Middle frontal gyrus (tissue), 1 donor: ENCODE results near the gene CSF1.

Experiments
- DNase-seq: peaks from one replicate; pipeline ENCODE4 v3.0.0-alpha.2; 2015; ENCODE audit warnings: low spot score; ENCODE audit errors: extremely low spot score

The CSF1 gene

DNA sequence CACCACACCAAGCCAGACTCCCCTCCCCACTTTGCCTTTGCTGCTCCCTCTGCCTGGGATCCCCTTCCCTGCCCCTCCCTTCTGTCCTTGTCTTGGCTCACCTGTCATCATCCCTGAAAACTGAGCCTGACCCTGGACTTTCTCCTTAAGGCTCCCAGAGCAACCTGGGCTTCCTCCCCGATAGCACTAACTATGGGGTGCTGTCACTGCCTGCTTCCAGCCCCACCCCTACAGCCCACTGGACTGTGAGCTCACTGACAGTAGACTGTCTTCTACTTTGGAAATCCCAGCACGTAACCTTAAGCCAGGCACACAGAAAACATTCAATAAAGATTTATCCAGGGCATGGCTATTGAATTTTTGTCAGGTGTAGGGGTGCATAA is 9.5 kb upstream of the CSF1 start:
- no peak for DNase-seq

DNA sequence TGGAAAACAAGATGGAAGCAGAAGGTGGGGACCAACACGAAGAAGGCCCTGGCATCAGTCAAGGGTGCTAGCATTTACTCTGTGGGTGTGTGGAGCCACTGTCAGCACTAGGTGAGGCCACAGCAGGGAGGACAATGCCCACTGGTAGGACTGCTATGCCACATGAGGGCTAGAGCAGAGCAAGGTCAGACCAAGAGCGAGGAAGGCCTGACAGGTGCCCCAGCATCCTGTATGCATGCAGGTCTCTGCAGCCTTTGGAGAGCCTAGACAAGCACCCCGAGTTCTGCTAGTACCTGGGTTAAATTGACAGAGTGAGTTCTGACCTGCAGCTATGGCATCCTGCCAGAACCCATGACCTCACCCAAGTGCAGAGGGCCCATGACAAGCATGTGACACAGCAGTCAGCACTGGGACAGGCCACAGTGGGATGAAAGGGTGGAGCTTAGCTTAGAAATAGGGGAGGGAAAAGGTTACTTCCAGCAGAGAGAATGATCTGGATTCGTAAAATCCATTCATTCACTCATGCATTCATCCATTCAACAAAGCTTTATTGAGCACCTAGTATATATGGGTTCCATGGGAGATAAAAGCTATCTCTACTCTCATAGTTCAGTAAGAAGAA is 9.0 kb upstream of the CSF1 start:
- no peak for DNase-seq

DNA sequence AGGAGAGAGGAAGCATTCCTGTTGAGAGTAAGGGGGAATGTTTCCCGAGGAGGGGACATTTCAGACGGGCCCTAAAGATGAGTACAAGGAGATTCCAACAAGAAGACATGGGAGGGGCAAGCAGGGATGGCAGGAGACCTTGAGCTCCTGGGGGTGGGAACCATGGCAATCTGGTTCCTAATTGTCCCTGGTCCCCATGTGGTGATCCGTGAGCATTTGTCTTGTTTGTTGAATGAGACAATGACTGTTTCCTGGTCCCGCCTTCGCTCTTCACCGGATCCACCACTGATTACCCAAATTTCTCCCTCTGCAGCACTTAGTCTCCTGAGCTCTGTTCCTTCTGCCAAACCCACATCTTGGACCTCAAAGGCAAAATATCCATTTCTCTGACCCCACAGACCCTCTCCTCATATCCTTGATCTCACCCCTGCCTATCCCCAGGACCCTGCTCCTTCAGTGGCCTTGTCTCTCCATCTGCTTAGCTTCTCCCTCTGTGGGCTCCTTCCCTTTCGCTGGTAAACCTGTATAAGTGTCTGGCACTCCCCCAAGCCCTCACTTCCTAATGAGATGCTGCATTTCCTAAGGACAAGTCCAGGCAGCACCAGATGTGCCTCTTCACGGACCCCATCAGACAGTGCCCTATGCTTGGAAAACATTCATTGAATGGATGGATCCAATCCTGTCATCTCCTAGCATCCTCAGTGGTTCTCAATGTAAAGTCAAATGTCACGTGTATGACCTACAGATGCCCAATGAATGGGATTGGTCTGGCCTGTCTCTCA is 8.3 kb upstream of the CSF1 start:
- no peak for DNase-seq

DNA sequence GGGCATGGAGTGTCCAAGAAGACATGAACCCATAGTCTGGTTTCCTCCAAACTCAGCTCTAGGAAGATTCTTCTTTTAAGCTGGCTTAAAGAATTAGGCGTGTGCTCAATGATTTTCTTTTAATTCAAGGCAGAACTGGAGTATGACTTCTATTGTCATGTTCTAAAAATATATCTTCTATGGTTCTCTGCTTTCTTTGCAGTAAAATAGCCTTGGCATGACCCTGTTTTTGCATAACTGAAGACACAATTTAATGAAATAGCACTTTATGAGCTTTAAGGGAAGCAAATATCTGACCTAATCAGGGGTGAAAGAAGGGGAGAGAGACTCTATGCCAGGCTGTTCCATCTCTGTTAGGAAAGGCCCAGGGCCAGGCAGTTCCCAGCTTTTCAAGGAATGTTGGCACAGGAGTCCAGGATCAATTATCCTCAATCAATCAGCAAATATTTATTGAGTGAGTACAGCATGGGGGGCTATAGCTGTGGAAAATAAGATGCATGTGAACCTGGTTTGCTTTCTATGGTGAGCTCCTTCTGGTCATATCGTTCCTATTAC is 7.2 kb upstream of the CSF1 start:
- DNase-seq: no peak

DNA sequence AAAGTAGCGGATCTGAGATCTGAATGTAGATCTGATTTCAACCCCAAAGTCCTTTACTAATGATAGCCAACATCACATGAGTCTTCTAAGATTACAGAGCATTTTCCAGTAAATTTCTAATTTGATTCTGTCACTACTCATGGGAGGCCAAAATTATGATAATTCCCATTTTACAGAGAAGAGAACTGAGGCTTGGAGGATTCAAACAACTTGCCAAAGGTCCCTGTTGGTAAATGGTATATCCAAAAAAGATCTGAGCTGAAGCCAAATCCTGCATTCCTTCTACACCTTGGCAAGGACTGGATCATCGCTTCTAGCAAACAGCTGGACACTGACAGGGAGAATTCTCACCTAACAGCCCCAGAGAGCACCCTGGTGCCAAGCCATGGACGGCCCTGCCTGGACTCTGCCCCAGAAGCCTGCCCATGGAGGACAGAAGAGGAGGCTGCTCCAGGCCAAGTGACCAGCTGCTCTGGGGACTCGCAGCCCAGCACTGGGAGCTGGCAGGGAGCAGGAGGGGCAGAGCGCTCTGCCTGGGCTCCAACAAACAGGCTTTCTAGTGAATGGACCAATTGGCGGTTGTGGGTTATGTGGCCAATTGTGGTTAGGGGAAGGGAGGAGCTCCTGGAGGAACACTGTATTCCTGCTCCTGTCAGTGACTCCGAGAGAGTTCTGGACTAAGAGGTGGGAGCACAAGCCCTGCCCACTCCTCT is 6.4 kb upstream of the CSF1 start:
- DNase-seq: peak; percentile 42

DNA sequence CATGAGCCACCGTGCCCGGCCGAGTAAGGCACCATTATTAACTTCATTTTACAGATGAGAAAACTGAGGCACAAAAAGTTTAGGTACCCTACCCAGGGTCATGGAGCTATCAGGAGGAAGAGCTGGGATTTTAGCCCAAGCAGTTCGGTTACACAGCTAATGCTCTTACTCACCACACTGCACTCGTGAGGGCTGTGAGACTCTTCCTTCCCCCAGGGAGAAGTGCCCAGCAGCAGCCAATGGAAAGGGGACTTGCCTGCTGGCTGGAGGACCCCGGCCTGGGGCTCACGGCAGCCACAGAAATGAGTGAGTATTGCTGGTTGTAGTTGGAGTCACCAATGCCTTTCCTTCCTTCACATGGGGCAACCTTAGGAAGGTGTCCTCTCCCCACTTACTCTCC is 5.2 kb upstream of the CSF1 start:
- DNase-seq: no peak

DNA sequence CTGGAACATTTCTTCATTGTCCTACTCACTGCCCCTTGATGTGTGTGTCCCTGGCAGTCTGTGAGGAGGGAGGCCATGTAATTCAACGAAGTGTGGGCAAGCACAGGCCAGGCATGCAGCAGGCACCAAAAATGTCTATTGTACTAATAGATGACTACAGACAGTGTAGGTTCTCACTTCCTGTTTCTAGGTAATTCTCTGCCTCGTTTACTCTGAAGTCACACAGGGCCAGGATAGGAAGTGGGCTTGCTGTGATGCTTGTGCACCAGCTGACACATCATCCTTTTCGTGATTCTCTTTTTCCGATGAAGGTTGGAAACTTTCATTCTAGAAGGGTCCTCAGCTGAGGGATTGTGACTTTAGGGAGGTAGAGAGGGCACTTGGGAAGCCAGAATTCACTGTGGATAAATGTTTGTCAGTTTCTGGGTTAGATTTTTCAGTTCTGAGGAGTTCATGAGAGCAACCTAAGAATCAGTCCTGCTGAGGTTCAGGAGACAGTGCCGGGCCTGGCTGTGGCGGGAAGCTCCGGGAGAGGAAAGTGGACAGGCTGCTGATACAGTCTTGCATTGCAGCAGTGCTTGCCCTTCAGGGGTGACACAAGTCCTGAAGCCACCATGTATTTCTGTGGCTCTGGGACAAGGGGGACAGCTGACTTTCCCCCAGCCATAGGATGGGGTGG is 4.3 kb upstream of the CSF1 start:
- no peak for DNase-seq

DNA sequence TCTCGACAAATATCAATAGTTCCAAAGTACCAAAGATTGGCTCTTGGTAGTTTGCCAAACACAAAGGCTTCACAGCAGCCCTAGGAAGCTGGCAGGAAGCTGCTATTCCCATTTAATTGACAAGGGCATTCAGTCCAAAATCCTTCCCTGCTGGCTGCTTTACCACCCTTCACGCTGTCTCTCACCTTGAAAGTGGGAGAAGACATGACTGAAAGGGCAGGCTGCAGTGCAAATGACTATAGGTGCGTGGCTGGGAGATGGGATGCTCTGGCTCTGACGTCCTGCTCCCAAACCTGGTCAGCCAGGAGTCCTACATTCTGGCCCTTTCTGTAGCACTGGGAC is 3.8 kb upstream of the CSF1 start:
- no peak for DNase-seq

DNA sequence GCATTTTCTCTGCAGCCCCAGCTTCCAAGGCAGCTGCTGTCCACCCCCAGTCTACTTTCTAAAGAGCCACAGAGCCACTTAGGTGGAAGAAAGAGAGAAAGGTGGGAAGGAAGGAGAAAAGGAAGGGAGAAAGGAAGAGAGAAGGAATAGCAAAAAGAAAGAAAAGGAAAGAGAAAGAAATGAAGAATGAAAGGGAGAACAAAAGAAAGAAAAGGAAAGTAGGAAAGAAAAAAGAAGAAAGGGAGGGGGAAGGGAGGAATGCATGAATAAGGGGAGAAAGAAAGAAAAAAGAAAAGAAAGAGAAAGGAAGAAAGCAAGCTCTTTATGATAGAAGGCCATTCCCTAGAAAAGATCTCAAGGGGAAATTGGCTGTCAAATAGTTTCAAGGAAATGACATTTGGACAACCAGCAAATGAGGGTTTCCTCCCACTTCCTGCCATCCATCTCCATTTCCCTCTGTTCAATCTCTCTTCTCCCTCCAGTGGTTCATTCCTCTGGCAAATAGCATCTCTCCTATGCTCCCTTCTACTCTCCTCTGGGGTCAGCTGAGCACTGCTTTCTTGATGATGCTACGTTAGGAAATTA is 3.4 kb upstream of the CSF1 start:
- no peak for DNase-seq

DNA sequence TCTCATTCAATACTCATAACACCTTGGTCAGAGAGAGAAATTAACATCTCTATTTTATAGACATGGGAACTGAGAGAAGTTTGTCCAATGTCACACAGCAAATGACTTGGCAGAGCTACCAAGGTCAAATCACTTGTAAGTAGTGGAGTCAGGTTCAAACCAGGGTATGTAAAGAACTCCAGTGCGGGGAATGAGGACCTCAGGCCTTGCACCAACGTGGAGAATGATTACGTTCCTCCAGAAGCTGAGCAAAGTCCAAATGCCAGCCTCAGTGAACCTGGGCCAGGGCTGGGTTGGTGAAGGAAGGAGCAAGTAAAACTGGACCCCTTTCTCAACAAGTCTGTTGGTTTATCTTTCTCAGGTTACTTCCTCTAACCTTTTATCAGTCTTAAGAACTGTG is 1.8 kb upstream of the CSF1 start:
- no peak for DNase-seq

DNA sequence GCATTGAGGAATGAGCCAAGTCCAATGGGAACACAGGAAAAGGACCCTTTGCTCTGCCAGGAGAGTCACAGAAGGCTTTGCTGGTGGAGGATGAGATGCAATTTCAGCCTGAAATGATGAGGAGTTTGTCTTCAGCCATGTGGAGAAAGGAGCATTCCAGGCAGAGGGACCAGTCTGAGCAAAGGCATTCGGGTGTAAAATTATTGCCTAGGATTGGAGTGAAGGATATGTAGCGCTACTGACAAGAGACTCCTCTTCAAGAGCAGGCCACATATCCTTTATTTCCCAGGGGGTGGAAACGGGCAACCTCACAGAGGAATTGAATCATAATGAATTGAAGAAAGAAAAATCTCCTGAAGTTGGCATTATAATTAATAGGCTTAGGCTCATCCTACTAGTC is 1.1 kb upstream of the CSF1 start:
- no peak for DNase-seq

DNA sequence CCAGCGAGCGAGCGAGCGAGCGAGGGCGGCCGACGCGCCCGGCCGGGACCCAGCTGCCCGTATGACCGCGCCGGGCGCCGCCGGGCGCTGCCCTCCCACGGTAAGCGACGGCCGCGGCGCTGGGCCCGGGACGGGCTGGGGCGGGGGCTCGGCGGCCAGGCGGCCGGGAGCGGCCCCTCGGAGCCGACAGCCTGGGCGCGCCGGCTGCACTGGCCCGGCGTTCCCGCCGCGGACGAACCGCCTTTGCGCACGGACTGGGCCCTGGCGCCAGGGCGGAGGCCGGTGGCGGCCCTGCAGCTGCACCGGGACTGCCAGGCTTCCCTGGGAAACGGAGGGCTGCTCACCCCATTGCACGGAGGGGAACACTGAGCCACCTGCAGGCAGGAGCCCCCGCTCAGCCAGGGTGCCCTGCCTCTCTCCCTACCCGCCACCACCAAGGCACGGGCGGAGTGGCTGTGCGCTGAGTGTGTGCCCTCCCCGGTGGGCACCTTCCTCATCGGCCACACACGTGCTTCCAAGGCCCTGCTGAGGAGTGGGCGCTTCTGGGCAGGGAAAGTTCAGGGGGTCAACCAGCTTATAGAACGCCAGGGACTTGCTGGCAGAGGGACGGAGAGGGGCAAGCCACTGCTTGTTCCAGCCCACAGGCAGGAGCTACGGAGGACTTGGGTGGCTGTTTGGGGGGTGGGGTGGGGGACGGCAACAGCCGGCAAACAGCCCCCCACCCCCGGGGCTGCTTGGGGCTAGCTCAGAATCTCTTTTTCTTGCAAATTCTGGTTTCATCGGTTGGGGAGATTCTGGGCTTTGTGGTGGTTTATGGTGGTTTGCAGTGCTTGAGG is 532 bp downstream of the CSF1 start:
- no peak for DNase-seq

DNA sequence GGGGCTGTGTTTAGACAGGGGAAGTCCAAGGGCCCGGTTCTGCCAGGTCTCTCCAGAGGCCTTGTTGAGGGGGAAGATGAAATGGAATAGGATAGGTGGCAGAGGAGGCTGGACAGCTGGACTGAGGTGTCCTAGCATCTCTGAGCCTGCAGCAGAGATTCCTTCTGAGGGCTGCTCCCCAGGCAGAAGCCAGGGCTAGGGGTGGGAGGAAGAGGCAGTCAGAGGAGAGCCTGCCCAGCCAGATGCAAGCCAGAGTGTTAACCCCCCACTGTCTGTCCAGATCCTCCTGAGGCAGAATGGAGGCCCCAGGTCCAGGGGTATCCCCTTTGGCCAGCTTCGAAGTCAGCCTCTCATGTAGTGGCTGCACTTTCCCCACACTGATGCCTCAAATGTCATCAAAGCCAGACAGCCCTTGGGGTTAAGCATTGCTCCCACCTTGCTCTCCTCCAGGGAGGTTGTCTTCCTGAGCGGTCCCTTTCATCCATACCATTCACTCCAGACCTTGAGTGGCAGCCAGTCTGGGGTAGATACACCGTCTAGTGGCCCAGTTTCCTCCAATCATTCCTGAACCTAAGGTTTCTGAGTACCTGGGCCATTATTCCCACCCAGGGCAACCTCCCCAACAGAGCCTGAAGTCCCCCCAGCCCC is 1.7 kb downstream of the CSF1 start:
- no peak for DNase-seq

DNA sequence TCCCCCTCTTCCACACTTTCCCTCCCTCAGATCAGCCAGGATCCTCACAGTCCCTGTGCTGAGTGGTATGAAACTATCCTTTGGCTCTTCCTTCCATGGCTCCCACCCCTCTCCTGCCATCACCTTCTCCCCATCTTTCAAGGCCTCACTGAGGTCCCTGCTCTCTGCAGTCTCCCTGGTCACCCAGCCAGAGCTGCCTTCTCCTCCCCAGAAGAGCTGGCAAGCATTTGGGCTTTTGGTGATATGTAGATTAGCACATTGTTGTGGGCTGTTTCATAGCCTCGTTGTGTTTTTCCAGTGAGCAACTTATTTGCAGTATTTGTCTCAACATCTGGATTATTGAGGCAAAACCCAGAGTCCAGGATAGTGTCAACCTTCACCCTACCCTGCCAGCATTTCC is 2.2 kb downstream of the CSF1 start:
- no peak for DNase-seq

DNA sequence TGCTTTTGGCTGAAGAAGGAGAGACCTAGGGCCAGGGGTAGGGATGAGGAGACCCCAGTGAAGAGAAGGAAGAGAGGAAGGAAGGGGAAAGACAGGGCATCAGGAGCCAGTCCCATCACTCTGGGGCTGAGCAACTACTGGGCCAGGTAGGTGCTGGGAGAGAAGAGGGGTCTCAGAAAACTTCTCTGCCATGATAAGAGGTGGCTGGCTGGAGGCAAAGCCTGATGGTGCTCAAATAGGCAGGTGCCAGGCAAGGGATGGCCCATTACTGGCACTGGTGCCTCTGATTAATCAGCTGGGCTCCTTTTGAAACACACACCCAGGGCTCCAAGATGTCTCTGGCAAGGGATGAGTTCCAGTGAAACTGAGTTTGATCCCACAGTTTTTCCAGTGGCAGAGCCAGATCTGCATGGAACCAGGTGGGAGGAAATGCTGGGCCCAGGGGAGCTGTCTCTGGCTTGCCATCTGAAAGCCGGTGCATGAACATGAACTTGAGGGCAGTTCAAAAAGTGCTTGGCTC is 2.8 kb downstream of the CSF1 start:
- no peak for DNase-seq

DNA sequence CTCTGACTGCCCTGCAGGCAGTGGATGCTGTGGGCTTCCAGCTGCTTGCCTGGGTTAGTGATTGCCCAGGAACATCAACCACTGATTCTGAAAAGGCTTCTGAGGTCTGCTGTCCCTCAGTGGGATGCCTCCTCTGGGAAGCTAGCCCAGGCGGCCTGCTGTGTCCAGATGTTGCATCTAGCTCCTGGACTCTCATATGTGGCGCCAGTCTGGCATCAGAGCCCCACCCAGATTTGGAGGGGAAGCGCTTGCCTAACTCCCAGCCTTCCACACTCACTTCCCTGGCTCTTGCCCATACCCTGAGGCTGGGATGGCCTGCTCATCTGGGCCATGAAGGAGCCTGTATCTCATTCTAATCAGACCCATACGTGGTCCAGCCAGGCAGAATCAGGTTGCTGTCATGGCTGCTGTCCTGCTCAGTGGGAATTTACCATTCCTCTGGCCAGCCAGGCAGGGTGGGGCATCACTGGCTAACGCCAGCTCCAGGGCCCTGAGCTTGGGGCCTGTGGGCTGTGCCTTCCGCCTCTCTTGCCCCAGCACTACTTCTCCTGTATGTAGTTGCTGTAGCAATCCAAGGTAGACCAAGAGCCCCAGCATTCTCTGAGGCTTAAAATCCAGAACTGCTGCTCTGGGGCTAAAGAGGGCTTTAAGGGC is 4.1 kb downstream of the CSF1 start:
- DNase-seq: no peak

DNA sequence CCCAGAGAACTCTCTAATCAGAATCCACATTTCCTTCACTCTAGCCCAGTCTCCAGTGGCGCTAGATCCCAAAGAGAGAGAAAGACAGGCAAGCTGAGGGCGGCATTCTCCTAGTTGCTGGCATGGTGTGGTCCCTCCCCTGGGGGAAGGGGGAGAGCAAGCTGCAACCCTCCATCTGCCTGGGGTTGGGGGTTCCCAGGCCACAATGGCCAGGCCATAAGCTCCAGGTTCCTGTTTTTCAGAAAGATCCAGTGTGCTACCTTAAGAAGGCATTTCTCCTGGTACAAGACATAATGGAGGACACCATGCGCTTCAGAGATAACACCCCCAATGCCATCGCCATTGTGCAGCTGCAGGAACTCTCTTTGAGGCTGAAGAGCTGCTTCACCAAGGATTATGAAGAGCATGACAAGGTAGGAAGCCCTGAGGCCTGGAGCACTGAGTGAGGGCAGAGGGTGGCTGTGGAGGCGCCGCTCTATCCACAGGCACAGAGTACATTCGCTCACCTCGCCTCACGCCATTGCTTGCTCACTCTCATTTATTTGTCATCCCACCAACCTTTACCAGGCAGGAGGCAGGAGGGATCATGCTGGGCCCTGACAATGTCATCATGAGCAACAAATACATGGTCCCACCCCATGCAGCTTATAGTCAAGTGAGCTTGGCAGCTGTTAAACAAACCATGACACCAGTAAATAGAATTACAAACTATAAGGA is 6.6 kb downstream of the CSF1 start:
- DNase-seq: no peak

DNA sequence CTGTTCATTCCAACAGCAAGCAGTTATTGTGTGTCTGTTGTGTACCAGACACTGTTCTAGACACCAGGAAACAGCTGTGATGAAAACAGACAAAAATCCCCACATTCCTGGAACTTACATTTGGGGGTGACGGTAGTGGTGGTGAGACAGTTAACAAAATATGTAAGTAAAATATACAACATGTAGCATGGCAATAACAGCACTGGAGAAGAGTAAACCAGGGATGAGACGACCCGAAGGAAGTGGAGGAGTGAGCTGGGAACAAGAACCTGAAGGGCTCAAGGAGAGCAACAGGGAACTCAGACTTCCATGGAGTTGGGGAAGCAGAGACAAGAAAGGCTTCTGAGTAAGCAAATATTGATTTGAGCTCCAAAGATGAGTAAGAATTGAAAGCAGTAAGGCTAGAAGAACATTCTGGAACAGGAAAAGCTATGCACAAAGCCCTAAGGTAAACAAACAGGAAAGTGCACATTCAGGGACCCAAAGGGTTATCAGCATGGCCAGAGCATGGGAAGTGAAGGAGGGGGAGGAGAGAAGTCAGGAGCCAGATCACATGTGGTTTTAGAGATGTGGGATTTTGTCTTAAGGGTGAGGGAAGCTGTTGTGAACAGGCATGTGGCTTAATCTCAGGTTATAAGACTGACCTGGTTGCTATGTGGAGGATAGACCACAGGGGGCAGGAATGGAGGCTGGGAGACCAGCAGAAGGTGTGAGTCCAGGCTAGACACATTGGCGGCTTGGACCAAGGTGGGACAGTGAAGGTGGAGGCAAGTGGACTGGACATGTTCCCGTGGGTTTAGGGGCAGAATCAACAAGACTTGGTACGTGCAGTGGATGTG is 7.3 kb downstream of the CSF1 start:
- no peak for DNase-seq
